ENCODE results near the gene ANAPC2. TPM values are rescaled to one million over a fixed set of nuclear protein-coding genes. Genes with fewer than 3 reads are reported as not detected.

The ANAPC2 gene
- total and polyA plus RNA-seq, 8 donors: 22.2 to 122 (median 34.7) TPM

DNA sequence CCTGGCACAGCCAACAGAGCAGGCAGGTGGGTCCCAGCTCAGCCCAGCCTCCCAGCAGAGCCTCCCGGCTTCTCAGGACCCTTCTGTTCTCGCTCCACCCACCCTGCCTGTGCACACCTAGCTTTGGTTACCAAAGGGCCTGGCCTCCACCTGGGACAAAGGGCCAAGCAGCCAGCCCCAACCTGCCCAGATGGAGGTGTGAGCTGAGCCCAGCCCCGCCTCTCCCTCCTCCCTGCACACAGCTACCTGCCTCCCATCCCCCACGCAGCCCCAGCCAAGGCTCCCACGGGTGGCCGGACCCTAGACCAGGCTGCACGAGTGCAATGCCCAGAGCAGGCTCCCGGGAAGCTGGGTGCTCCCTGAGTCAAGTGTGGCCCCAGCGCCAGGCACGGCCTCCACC lies 6.5 kb upstream of the ANAPC2 start:
- intact Hi-C loops (cut with DNase I): loop anchor here in 1 of 3 donors (5.0 kb wide), 1 partner anchor 42 kb away; no protein-coding TSS in a partner anchor
- Histone ChIP-seq H3K27ac (peak overlapping the region; percentile 60 to 90 (median 74)), H3K9me3 (no peaks in the 10 kb centered on the region), H3K36me3 (peaks cover 0 to 7% (median 0%) of the 10 kb centered on the region in 3 donors), H3K4me3 (peak overlapping the region in 3 of 4 donors; percentile 10 to 80 (median 57)), H3K4me1 (peaks cover 23 to 47% (median 30%) of the 10 kb centered on the region in 3 donors), H3K27me3 (no peaks in the 10 kb centered on the region)
- TF ChIP-seq, protein P1, sequence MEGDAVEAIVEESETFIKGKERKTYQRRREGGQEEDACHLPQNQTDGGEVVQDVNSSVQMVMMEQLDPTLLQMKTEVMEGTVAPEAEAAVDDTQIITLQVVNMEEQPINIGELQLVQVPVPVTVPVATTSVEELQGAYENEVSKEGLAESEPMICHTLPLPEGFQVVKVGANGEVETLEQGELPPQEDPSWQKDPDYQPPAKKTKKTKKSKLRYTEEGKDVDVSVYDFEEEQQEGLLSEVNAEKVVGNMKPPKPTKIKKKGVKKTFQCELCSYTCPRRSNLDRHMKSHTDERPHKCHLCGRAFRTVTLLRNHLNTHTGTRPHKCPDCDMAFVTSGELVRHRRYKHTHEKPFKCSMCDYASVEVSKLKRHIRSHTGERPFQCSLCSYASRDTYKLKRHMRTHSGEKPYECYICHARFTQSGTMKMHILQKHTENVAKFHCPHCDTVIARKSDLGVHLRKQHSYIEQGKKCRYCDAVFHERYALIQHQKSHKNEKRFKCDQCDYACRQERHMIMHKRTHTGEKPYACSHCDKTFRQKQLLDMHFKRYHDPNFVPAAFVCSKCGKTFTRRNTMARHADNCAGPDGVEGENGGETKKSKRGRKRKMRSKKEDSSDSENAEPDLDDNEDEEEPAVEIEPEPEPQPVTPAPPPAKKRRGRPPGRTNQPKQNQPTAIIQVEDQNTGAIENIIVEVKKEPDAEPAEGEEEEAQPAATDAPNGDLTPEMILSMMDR (IDR thresholded peaks at IDR 0.05): no peak
- ATAC-seq (peak; percentile 26 to 58 (median 46)), DNase-seq (peak in 5 of 6 donors; percentile 77 to 89 (median 84)), FAIRE-seq (no peak)
- 17 to 20% methylated on average over 8 to 10 of the region's 10 CpGs for WGBS, 2 donors

DNA sequence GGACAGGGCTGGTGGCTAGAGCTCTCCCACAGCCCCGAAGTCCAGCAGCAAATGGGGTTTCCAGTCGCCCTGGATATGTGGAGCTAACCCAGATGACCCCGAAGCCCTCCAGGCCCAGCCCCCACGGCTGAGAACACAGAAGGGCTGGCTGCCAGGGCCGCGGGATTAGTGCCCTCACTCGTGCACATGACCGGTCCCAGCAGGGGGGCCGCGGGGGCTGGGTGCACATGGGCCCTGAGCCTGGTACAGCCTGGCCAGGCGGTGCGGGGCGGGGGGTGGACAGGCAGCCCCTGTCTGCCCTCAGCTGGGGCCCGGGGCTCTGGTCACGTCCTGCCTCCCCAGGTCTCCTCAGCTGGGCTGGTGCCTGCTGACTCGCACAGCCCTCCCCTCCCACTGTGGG lies 6.0 kb upstream of the ANAPC2 start:
- Histone ChIP-seq H3K27me3 (no peaks in the 10 kb centered on the region), H3K4me3 (peak overlapping the region in 2 of 4 donors; percentile 57 to 80), H3K27ac (peak overlapping the region; percentile 60 to 90 (median 74)), H3K36me3 (peaks cover 0 to 7% (median 0%) of the 10 kb centered on the region in 3 donors), H3K4me1 (peaks cover 27 to 52% (median 35%) of the 10 kb centered on the region in 3 donors), H3K9me3 (no peaks in the 10 kb centered on the region)
- 17% methylated on average over 12 to 16 of the region's 16 CpGs for WGBS, 2 donors
- peak; percentile 78 to 93 (median 90) for DNase-seq
- no peak for FAIRE-seq
- TF ChIP-seq, protein P1 (IDR thresholded peaks at IDR 0.05): no peak
- ATAC-seq: peak; percentile 22 to 44 (median 33)
- intact Hi-C loops (cut with DNase I): loop anchor here in 1 of 3 donors (5.0 kb wide), 1 partner anchor 43 kb away; no protein-coding TSS in a partner anchor

DNA sequence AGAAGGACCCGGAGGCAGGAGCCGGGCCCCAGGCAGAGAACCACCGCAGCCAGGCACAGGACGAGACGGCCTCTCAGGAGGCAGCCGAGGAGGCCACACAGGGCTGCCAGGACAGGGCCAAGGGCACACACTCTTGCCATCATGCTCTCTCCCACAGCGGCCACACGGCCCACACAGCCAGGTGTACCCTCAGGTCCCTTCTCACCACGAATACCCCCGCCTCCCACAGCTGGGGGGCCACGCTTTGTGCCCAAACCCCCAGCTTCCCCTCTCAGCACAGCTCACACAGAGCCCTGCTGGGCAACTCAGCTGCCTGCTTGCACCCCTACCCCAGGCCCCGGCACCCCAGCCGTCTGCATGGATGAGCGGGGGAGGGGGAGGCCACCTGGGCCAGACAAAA lies 5.4 kb upstream of the ANAPC2 start:
- WGBS, 2 donors: 51 to 63% methylated on average over 9 to 14 of the region's 14 CpGs
- Histone ChIP-seq H3K27me3 (no peaks in the 10 kb centered on the region), H3K4me1 (peaks cover 27 to 55% (median 36%) of the 10 kb centered on the region in 3 donors), H3K4me3 (peak overlapping the region in 1 of 4 donors; percentile 80), H3K27ac (peak overlapping the region; percentile 50 to 90 (median 66)), H3K9me3 (no peaks in the 10 kb centered on the region), H3K36me3 (peaks cover 0 to 7% (median 0%) of the 10 kb centered on the region in 3 donors)
- ATAC-seq (no peak), DNase-seq (no peak), FAIRE-seq (no peak)
- TF ChIP-seq, protein P1 (IDR thresholded peaks at IDR 0.05): no peak
- intact Hi-C loops (cut with DNase I): loop anchor here in 1 of 3 donors (5.0 kb wide), 1 partner anchor 44 kb away; no protein-coding TSS in a partner anchor

DNA sequence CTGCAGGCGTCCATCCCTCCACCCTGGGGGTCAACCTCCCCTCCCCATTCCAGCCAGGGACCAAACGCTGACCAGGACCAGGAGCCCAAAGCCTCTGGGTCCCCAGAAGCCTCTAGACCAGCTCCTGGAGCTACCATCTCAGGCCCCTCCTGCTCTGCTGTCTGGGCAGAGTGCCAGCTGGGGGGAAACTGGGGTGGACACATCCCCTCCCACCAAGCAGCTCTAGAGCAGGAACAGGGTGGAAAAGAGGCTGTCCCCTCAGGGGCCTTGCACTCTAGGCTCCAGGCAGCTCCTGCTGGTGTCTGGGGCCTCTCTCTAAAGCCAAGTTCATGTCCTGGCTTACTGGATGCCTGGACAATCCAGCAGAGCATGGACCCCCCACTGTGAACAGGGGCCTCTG lies 4.5 kb upstream of the ANAPC2 start:
- Histone ChIP-seq H3K4me3 (no peak overlapping the region), H3K4me1 (peaks cover 27 to 55% (median 36%) of the 10 kb centered on the region in 3 donors), H3K9me3 (no peaks in the 10 kb centered on the region), H3K27ac (no peak overlapping the region), H3K27me3 (no peaks in the 10 kb centered on the region), H3K36me3 (peaks cover 0 to 7% (median 0%) of the 10 kb centered on the region in 3 donors)
- TF ChIP-seq, protein P1 (IDR thresholded peaks at IDR 0.05): no peak
- ATAC-seq (no peak), FAIRE-seq (no peak), DNase-seq (no peak)
- WGBS, 2 donors: 73 to 90% methylated on average over 1 to 2 of the region's 2 CpGs
- intact Hi-C loops (cut with DNase I): loop anchor here in 1 of 3 donors (5.0 kb wide), 1 partner anchor 44 kb away; no protein-coding TSS in a partner anchor

DNA sequence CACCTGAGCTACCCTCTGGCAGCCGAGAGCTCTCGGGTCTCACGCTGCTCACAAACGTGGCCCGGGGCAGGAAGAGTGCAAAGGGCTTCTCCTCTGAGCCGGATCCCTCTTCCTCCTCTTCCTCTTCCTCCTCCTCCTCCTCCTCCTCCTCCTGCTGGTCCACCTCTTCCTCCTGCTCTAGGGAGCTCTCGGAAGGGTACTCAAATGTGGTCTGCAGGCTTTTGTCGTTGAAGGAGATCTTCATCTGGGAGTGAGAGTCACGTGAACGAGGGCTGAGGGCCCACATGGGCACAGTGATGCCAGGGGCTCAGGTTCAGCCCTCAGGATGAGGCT lies 4.1 kb upstream of the ANAPC2 start:
- Histone ChIP-seq H3K4me1 (peaks cover 31 to 59% (median 37%) of the 10 kb centered on the region in 3 donors), H3K36me3 (peaks cover 0 to 7% (median 0%) of the 10 kb centered on the region in 3 donors), H3K9me3 (no peaks in the 10 kb centered on the region), H3K27ac (no peak overlapping the region), H3K4me3 (no peak overlapping the region), H3K27me3 (no peaks in the 10 kb centered on the region)
- TF ChIP-seq, protein P1 (IDR thresholded peaks at IDR 0.05): no peak
- intact Hi-C loops (cut with DNase I): loop anchor here in 1 of 3 donors (5.0 kb wide), 1 partner anchor 45 kb away; no protein-coding TSS in a partner anchor
- ATAC-seq (no peak), DNase-seq (no peak), FAIRE-seq (no peak)
- WGBS, 2 donors: 64 to 74% methylated on average over 9 to 10 of the region's 10 CpGs

Measured in pancreas (tissue), 10 donors.